Stimulated activated CD4-positive, alpha-beta T cell treated with anti-CD3 and anti-CD28 coated beads, Interleukin-4, amount 100 ng/mL, for 1 hour (primary cell): Measurements from ENCODE around the gene ATRX.
"Not testable (repeated sequence)": the region's sequence is repeated elsewhere in the genome, so short reads cannot be mapped to it uniquely, and the experiment has no call there.

ENCODE experiments used
- DNase-seq: peaks from one replicate; pipeline ENCODE4 v3.0.0-alpha.2; 2020

Gene ATRX

DNA sequence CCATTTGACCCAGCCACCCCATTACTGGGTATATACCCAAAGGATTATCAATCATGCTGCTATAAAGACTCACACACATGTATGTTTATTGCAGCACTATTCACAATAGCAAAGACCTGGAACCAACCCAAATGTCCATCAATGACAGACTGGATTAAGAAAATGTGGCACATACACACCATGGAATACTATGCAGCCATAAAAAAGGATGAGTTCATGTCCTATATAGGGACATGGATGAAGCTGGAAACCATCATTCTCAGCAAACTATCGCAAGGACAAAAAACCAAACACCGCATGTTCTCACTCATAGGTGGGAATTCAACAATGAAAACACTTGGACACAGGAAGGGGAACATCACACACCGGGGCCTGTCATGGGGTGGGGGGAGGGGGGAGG lies 59.9 kb downstream of the ATRX start:
- DNase-seq = not testable (repeated sequence)

DNA sequence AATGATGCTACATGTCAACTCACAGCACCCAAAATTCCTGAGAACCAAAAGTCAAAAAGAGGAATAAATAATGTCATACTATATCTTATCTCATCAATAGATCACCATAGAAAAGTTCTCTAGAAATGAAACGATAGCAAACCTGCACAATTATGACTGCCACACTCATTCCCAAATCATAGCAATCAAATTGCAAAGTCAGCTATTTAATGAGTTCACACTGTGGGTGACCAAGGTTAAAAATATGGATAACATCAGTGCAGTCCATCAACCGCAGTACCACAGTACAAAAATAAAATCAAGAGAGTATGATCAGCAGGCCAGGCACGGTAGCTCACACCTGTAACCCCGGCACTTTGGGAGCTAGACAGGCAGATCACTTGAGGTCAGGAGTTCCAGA lies 62.3 kb downstream of the ATRX start:
- no peak for DNase-seq

GRCh38 chrX:77719388-77719787 lies 66.6 kb downstream of the ATRX start:
- DNase-seq = no peak

DNA sequence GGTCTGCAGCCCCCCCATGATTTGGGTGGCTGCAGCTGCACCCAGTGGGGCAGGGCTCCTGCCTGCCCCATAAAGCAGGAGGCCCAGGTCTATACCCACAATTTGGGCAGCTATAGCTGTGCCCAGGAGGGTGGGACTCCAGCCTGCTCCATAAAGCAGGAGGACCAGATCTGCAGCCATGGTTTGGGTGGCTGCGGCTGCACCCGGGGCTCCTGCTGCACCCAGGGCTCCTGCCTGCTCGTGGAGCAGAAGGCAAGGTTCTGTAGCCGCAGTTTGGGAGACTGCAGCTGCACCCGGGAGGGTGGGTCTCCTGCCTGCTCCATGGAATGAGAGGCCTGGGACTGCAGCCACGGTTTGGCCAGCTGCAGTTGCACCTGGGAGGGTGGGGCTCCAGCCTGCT lies 81.1 kb downstream of the ATRX start:
- no peak for DNase-seq

DNA sequence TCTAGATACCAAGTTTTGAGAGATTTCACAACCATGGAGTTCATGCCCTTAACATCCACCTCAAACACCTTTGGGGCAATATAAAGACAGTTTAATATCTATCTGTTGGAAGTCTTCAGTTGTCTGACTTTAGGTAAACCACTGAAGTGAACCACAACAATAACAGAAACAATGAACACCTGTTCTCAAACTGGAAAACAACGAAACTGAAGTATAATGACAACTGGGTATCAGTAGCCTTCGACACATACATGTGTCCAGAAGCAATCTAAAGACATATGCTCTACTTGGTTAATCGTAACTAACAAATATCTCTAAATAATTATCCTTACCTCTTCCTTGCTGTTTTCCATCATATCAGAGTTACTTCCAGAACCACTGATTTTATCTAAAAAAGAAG lies 87.8 kb downstream of the ATRX start:
- DNase-seq = no peak

DNA sequence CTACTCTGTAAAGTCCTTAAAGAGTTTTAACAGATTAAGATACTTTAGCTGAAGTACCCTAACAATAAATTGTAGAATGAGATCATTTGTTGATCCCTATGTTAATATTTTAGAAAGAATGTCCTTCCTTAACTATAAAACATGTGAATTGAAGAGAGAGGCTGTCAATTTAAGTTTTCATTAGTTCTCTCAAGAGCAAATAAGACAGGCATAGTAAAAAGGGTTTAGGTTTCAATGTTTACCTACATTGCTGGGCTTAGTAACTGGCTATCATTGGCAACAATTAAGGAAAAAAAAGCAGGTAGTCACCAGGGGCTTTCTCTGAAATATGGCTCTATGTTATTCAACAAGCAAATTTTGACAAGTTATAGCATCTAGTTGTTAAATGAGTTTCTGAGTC lies 91.5 kb downstream of the ATRX start:
- no peak for DNase-seq

GRCh38 chrX:77693594-77693993 lies 92.4 kb downstream of the ATRX start:
- DNase-seq = no peak

DNA sequence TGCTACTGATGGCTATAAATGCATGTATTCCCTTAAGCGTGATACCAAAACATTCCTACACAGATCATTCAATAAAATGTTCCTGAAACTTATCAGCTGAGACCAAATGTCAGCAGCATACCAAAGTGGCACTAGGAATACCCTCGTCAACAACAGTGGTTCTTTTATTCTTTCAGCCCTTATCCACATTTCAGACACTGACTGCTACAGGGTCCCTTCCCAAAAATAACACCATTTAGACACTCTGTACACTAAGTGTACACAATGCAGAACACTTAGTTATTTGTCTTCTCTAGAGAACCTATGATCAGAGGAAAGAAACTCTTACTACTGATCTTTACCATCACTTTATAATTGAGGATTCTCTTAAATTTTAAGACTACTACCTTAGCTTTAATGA lies 94.1 kb downstream of the ATRX start:
- no peak for DNase-seq

DNA sequence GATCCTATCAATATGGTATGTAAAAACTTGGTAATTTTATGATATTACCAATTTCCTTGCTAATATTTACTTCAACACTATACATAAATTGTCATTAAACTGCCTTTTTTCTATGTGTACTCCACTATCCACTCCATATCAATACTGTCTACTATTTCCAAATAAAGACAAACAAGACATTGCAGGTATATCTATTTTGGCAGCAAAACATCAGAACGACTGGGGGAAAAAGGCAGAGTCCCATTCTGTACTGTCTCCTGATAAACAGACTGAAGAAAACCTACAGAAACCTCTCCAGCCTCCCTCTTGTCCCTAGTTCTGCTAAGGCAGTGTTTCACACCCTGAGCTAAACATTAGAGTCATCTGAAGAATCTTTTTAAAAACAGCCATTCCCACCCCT lies 96.6 kb downstream of the ATRX start:
- no peak for DNase-seq

DNA sequence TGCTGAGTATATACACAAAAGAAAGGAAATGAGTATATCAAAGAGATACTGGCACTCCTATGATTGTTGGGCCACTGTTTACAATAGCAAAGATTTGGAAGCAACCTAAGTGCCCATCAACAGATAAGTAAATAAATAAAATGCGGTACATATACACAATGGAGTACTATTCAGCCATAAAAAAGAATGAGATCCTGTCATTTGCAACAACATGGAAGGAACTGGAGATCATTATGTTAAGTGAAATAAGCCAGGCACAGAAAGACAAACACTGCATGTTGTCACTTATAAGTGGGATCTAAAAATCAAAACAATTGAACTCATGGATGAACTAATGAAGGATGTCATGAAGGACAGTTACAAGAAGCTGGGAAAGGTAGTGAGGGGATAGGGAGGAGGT lies 100.3 kb downstream of the ATRX start:
- DNase-seq = not testable (repeated sequence)

GRCh38 chrX:77679144-77679543 lies 106.9 kb downstream of the ATRX start:
- DNase-seq = no peak

DNA sequence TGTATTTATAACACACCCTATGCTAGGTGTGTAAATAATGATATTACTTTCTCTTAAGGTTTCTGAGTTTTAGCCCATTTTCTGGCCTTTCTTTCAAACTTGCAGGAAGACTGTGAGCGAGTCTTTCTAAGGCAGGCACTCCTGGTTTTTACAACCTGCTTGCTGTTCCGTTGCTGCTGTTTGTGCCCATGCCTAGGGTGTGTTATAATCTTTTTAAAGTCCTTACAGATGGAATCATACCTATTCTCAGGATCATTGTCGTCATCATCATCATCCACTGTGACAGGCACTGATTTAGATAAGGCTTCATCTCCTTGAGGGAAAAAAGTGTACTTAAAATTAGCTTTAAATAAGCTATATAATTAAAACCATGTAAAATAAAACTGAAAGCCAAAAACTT lies 110.0 kb downstream of the ATRX start:
- no peak for DNase-seq

- no peak for DNase-seq
Observed at GRCh38 chrX:77668391-77669237, 117.4 kb downstream of the ATRX start.

DNA sequence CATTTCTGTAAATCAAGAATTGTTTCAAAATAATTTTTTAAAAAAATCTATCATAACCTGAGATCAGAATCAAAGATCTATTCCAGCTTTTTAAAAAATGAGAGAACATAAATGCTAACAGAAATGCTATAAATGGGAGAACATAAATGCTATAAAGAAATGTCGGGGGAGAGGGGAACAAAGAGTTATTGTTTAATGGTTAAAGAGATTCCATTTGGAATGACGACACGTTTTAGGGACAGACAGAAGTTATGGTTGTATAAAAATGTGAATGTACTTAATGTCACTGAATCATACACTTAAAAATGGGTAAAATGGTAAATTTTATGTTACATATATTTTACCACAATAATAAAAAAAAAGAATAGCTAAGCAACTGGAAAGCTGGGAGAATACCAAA lies 127.1 kb downstream of the ATRX start:
- no peak for DNase-seq

- DNase-seq = no peak
Observed at GRCh38 chrX:77652095-77652494, 133.9 kb downstream of the ATRX start.

GRCh38 chrX:77640702-77641101 lies 145.3 kb downstream of the ATRX start:
- no peak for DNase-seq

DNA sequence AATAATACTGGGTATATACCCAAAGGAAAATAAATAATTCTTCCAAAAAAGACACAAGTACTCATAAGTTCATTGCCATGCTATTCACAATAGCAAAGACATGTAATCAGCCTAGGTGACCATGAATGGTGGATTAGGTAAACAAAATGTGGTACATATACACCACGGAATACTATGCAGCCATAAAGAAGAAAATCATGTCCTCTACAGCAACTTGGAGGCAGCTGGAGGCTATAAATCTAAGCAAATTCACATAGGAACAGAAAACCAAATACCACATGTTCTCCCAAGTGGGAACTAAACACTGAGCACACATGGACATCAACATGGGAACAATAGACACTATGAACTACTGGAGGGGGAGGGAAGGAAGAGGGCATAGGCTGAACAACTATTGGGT lies 146.2 kb downstream of the ATRX start:
- DNase-seq = no peak

DNA sequence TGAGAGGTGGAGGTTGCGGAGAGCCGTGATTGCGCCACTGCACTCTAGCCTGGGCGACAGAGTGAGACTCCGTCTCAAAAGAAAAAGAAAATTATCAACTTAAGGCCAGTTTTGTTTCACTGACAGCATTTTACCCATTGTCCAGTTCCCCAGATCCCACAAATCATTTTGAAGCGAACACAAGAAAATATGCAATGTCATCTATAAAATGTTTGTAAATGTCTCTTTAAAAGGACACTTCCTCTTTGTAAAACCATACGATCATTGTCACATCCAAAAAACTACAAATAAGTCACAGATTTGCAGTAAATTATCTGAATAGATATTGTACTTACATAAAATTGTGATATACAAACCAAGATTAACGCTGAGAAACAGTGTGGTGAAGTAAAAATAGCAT lies 147.6 kb downstream of the ATRX start:
- DNase-seq = no peak

GRCh38 chrX:77635373-77635772 lies 150.6 kb downstream of the ATRX start:
- no peak for DNase-seq

GRCh38 chrX:77628294-77629025 lies 157.6 kb downstream of the ATRX start:
- no peak for DNase-seq

- DNase-seq = no peak
Observed at GRCh38 chrX:77622672-77623071, 163.3 kb downstream of the ATRX start.

DNA sequence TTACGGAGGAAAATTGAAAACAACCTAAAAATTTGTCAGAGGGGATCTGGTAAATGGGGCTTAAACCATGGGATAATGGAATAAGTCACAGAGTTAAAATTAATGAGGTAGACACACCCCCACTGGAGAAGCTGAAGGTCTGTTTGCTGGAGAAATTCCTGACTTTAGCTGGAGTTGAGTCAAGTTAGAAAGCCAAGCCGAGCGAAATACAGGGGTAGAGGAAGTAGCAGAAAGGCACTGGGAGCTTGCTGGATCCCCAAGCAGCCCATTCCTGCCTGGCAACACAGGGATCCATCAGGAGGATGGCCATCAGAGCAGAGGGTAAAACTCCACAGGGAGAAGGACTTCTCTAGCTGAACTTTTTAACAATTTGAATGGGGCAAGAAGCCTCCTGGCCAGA lies 163.8 kb downstream of the ATRX start:
- DNase-seq = no peak

GRCh38 chrX:77621453-77621852 lies 164.6 kb downstream of the ATRX start:
- not testable (repeated sequence) for DNase-seq

DNA sequence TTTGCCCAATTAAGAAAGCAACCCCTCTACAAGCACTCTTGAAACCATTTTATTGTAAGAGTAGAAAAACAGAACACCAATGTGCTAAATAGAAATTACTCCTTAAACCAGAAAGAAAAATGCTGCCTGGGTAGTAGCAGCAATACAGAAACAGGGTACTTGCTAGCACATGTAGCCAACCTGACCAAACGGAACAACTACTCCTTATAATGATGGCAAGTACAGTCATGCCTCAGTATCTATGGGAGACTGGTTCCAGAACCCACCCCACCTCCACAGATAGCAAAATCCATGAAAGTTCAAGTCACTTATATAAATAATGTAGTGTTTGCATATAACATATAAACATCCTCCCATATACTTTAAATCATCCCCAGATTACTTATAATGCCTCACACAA lies 168.8 kb downstream of the ATRX start:
- DNase-seq = no peak
